ENCODE data around the gene GCN1.

GRCh38 chr12:120225200-120225558 is 30.7 kb upstream of the GCN1 start:
- TF ChIP-seq CTCF (conservative IDR thresholded peaks at IDR 0.05; ENCODE audit: low read depth, low read length), result no peak
- no peak for TF ChIP-seq EZH2 (IDR thresholded peaks at IDR 0.05; ENCODE audit: low read length, unreplicated experiment)

Data from PC-3 (cell line).